ENCODE results near the gene MCTP1. TPM values are rescaled to one million over a fixed set of nuclear protein-coding genes. Genes with fewer than 3 reads are reported as not detected.
"Not testable (repeated sequence)": the region's sequence is repeated elsewhere in the genome, so short reads cannot be mapped to it uniquely, and the experiment has no call there.

The MCTP1 gene
- total and polyA plus RNA-seq, 4 donors: 8.2 to 54.6 (median 12.3) TPM

GRCh38 chr5:95148453-95148852 lies 136.4 kb downstream of the MCTP1 start:
- no peaks in the 10 kb centered on the region for H3K36me3 ChIP-seq (ENCODE audit: control insufficient read depth, insufficient read depth, low read length)
- no peak overlapping the region for H3K4me3 ChIP-seq (ENCODE audit: low read depth, low read length)

GRCh38 chr5:95143858-95144257 lies 141.0 kb downstream of the MCTP1 start:
- not testable (repeated sequence) for H3K9me3 ChIP-seq (ENCODE audit: control insufficient read depth, insufficient read depth, low read length); H3K4me1 ChIP-seq (ENCODE audit: control insufficient read depth, insufficient read depth, low read length); H3K36me3 ChIP-seq (ENCODE audit: control insufficient read depth, insufficient read depth, low read length); DNase-seq (ENCODE audit: low read depth in 4 of 6, low spot score in 6 of 6); H3K27me3 ChIP-seq (ENCODE audit: control insufficient read depth, insufficient read depth, low read length); H3K27ac ChIP-seq (ENCODE audit: low read depth, low read length); H3K4me3 ChIP-seq (ENCODE audit: low read depth, low read length)
- WGBS (ENCODE audit: insufficient coverage): no CpG with 5 or more reads among the region's 2 CpGs

More at GRCh38 chr5:95148453-95148852, 136.4 kb downstream of the MCTP1 start:
- DNase-seq (ENCODE audit: low read depth in 4 of 6, low spot score in 6 of 6): no peak
- peaks cover 4% of the 10 kb centered on the region for H3K9me3 ChIP-seq (ENCODE audit: control insufficient read depth, insufficient read depth, low read length)
- H3K4me1 ChIP-seq (ENCODE audit: control insufficient read depth, insufficient read depth, low read length): no peaks in the 10 kb centered on the region
- no peaks in the 10 kb centered on the region for H3K27me3 ChIP-seq (ENCODE audit: control insufficient read depth, insufficient read depth, low read length)
- no peak overlapping the region for H3K27ac ChIP-seq (ENCODE audit: low read depth, low read length)

- Histone ChIP-seq H3K36me3 (ENCODE audit: control insufficient read depth, insufficient read depth, low read length) (no peaks in the 10 kb centered on the region), H3K4me1 (ENCODE audit: control insufficient read depth, insufficient read depth, low read length) (no peaks in the 10 kb centered on the region), H3K27me3 (ENCODE audit: control insufficient read depth, insufficient read depth, low read length) (no peaks in the 10 kb centered on the region), H3K9me3 (ENCODE audit: control insufficient read depth, insufficient read depth, low read length) (no peaks in the 10 kb centered on the region), H3K27ac (ENCODE audit: low read depth, low read length) (no peak overlapping the region), H3K4me3 (ENCODE audit: low read depth, low read length) (no peak overlapping the region)
- no CpG with 5 or more reads among the region's 3 CpGs for WGBS (ENCODE audit: insufficient coverage)
- DNase-seq (ENCODE audit: low read depth in 4 of 6, low spot score in 6 of 6): no peak
These were observed 142.7 kb downstream of the MCTP1 start for GRCh38 chr5:95142145-95142544.

- Histone ChIP-seq H3K27me3 (ENCODE audit: control insufficient read depth, insufficient read depth, low read length) (no peaks in the 10 kb centered on the region), H3K27ac (ENCODE audit: low read depth, low read length) (no peak overlapping the region), H3K4me3 (ENCODE audit: low read depth, low read length) (no peak overlapping the region), H3K4me1 (ENCODE audit: control insufficient read depth, insufficient read depth, low read length) (no peaks in the 10 kb centered on the region), H3K9me3 (ENCODE audit: control insufficient read depth, insufficient read depth, low read length) (no peaks in the 10 kb centered on the region), H3K36me3 (ENCODE audit: control insufficient read depth, insufficient read depth, low read length) (no peaks in the 10 kb centered on the region)
- no peak for DNase-seq (ENCODE audit: low read depth in 4 of 6, low spot score in 6 of 6)
- WGBS (ENCODE audit: insufficient coverage): no CpG with 5 or more reads among the region's 3 CpGs
These were observed 143.8 kb downstream of the MCTP1 start for GRCh38 chr5:95141141-95141540.

GRCh38 chr5:95134326-95134725 lies 150.6 kb downstream of the MCTP1 start:
- Histone ChIP-seq H3K4me3 (ENCODE audit: low read depth, low read length) (no peak overlapping the region), H3K27ac (ENCODE audit: low read depth, low read length) (no peak overlapping the region)
- DNase-seq (ENCODE audit: low read depth in 4 of 6, low spot score in 6 of 6): no peak

GRCh38 chr5:95132096-95132495 lies 152.8 kb downstream of the MCTP1 start:
- Histone ChIP-seq H3K27me3 (ENCODE audit: control insufficient read depth, insufficient read depth, low read length) (no peaks in the 10 kb centered on the region), H3K9me3 (ENCODE audit: control insufficient read depth, insufficient read depth, low read length) (no peaks in the 10 kb centered on the region), H3K4me3 (ENCODE audit: low read depth, low read length) (no peak overlapping the region), H3K36me3 (ENCODE audit: control insufficient read depth, insufficient read depth, low read length) (no peaks in the 10 kb centered on the region), H3K4me1 (ENCODE audit: control insufficient read depth, insufficient read depth, low read length) (no peaks in the 10 kb centered on the region), H3K27ac (ENCODE audit: low read depth, low read length) (no peak overlapping the region)
- WGBS (ENCODE audit: insufficient coverage): no CpG with 5 or more reads among the region's 1 CpG
- no peak for DNase-seq (ENCODE audit: low read depth in 4 of 6, low spot score in 6 of 6)

More at GRCh38 chr5:95134326-95134725, 150.6 kb downstream of the MCTP1 start:
- H3K27me3 ChIP-seq (ENCODE audit: control insufficient read depth, insufficient read depth, low read length): no peaks in the 10 kb centered on the region
- H3K36me3 ChIP-seq (ENCODE audit: control insufficient read depth, insufficient read depth, low read length): no peaks in the 10 kb centered on the region
- WGBS (ENCODE audit: insufficient coverage): 95% methylated on average over 2 of the region's 3 CpGs
- no peaks in the 10 kb centered on the region for H3K9me3 ChIP-seq (ENCODE audit: control insufficient read depth, insufficient read depth, low read length)
- no peaks in the 10 kb centered on the region for H3K4me1 ChIP-seq (ENCODE audit: control insufficient read depth, insufficient read depth, low read length)

GRCh38 chr5:95130941-95131340 lies 154.0 kb downstream of the MCTP1 start:
- no peaks in the 10 kb centered on the region for H3K4me1 ChIP-seq (ENCODE audit: control insufficient read depth, insufficient read depth, low read length)
- no peak overlapping the region for H3K27ac ChIP-seq (ENCODE audit: low read depth, low read length)
- no peaks in the 10 kb centered on the region for H3K9me3 ChIP-seq (ENCODE audit: control insufficient read depth, insufficient read depth, low read length)
- H3K27me3 ChIP-seq (ENCODE audit: control insufficient read depth, insufficient read depth, low read length): no peaks in the 10 kb centered on the region
- peak in 2 of 6 donors; percentile 4 to 21 for DNase-seq (ENCODE audit: low read depth in 4 of 6, low spot score in 6 of 6)
- no peaks in the 10 kb centered on the region for H3K36me3 ChIP-seq (ENCODE audit: control insufficient read depth, insufficient read depth, low read length)
- 78% methylated on average over 1 of the region's 3 CpGs for WGBS (ENCODE audit: insufficient coverage)
- no peak overlapping the region for H3K4me3 ChIP-seq (ENCODE audit: low read depth, low read length)

- peaks cover 1% of the 10 kb centered on the region for H3K9me3 ChIP-seq (ENCODE audit: control insufficient read depth, insufficient read depth, low read length)
- H3K36me3 ChIP-seq (ENCODE audit: control insufficient read depth, insufficient read depth, low read length): no peaks in the 10 kb centered on the region
- WGBS (ENCODE audit: insufficient coverage): no CpG with 5 or more reads among the region's 1 CpG
- no peak for DNase-seq (ENCODE audit: low read depth in 4 of 6, low spot score in 6 of 6)
- no peaks in the 10 kb centered on the region for H3K4me1 ChIP-seq (ENCODE audit: control insufficient read depth, insufficient read depth, low read length)
- H3K4me3 ChIP-seq (ENCODE audit: low read depth, low read length): no peak overlapping the region
- no peak overlapping the region for H3K27ac ChIP-seq (ENCODE audit: low read depth, low read length)
- H3K27me3 ChIP-seq (ENCODE audit: control insufficient read depth, insufficient read depth, low read length): no peaks in the 10 kb centered on the region
These were observed 160.2 kb downstream of the MCTP1 start for GRCh38 chr5:95124731-95125130.

- no peak for DNase-seq (ENCODE audit: low read depth in 4 of 6, low spot score in 6 of 6)
- Histone ChIP-seq H3K27me3 (ENCODE audit: control insufficient read depth, insufficient read depth, low read length) (no peaks in the 10 kb centered on the region), H3K4me3 (ENCODE audit: low read depth, low read length) (no peak overlapping the region), H3K36me3 (ENCODE audit: control insufficient read depth, insufficient read depth, low read length) (no peaks in the 10 kb centered on the region), H3K27ac (ENCODE audit: low read depth, low read length) (no peak overlapping the region), H3K9me3 (ENCODE audit: control insufficient read depth, insufficient read depth, low read length) (peaks cover 1% of the 10 kb centered on the region), H3K4me1 (ENCODE audit: control insufficient read depth, insufficient read depth, low read length) (no peaks in the 10 kb centered on the region)
- no CpG with 5 or more reads among the region's 2 CpGs for WGBS (ENCODE audit: insufficient coverage)
These were observed 160.8 kb downstream of the MCTP1 start for GRCh38 chr5:95124101-95124500.

GRCh38 chr5:95114902-95115301 lies 170.0 kb downstream of the MCTP1 start:
- H3K27me3 ChIP-seq (ENCODE audit: control insufficient read depth, insufficient read depth, low read length): no peaks in the 10 kb centered on the region
- no CpG with 5 or more reads among the region's 1 CpG for WGBS (ENCODE audit: insufficient coverage)
- H3K36me3 ChIP-seq (ENCODE audit: control insufficient read depth, insufficient read depth, low read length): no peaks in the 10 kb centered on the region
- DNase-seq (ENCODE audit: low read depth in 4 of 6, low spot score in 6 of 6): no peak
- H3K9me3 ChIP-seq (ENCODE audit: control insufficient read depth, insufficient read depth, low read length): no peaks in the 10 kb centered on the region
- H3K27ac ChIP-seq (ENCODE audit: low read depth, low read length): no peak overlapping the region
- H3K4me1 ChIP-seq (ENCODE audit: control insufficient read depth, insufficient read depth, low read length): no peaks in the 10 kb centered on the region
- no peak overlapping the region for H3K4me3 ChIP-seq (ENCODE audit: low read depth, low read length)

Data from spinal cord (tissue), 10 donors.